K562 (cell line): ENCODE measurements around the gene OR4K14. TPM values are rescaled to one million over a fixed set of nuclear protein-coding genes. Genes with fewer than 3 reads are reported as not detected.

Source experiments
- ATAC-seq: fragments of 200-7000 bp; cut with Tn5 transposase; 3 replicates; pipeline ENCODE4 v1.9.1; 2020; ENCODE audit warnings: moderate library complexity
- BruUV-seq: library from RNA; stranded (reverse); fragments of 400-500 nt; replicated peaks from 2 replicates; lab custom pipeline; 2021; lab: Mats Ljungman, UMichigan
- CTCF ChIA-PET: fragments of 300-600 bp; formaldehyde crosslinking; extraction: SDS; loops from one replicate; lab custom pipeline; 2021; ENCODE audit warnings: low intra/inter-chr PET ratio; lab: Yijun Ruan, JAX
- POLR2A ChIA-PET: fragments of 300-600, 350-650 bp; sonication (Branson Sonifier 250); formaldehyde crosslinking; extraction: SDS; loops from one replicate; lab custom pipeline; 2021; ENCODE audit warnings: antibody characterized with exemption, inconsistent platforms; lab: Yijun Ruan, JAX
- DNase-seq, 4 experiments: peaks; one replicate each; pipeline versions ENCODE4 v3.0.0 to v3.0.0-alpha.2; 2011 to 2018; ENCODE audit warnings: low spot score in 3 of 4, mixed read lengths in 3 of 4; ENCODE audit errors: extremely low read depth in 1 of 4
- FAIRE-seq: peaks from 2 replicates; lab custom pipeline; 2011; peaks lifted over from hg19 to GRCh38; lab: Jason Lieb, UNC
- H2AFZ ChIP-seq: 2 replicates; pipeline ENCODE4 v1.6.0; 2011; ENCODE audit warnings: low read depth, low read length, control low read depth, inconsistent platforms
- H3K27ac ChIP-seq: fragments of 200-600 bp; 3 replicates; pipeline ENCODE4 v1.8.0; 2011; ENCODE audit warnings: low read depth, mild to moderate bottlenecking, control low read depth, inconsistent platforms, low read length, moderate library complexity, mixed read lengths; ENCODE audit errors: extremely low read depth
- H3K27me3 ChIP-seq, 2 experiments: fragments of 300-600 bp in 1 of 2; 2 replicates in 1 of 2; 3 replicates in 1 of 2; pipeline versions ENCODE4 v1.6.0 to v1.8.0; 2011; ENCODE audit warnings: inconsistent platforms in 2 of 2, low read length in 2 of 2, mild to moderate bottlenecking in 1 of 2, mixed read lengths in 1 of 2, moderate library complexity in 1 of 2; ENCODE audit not compliant: control insufficient read depth in 2 of 2, insufficient read depth in 2 of 2
- H3K36me3 ChIP-seq: fragments of 300-600 bp; 3 replicates; pipeline ENCODE4 v1.8.0; 2011; ENCODE audit warnings: mild to moderate bottlenecking, low read length, inconsistent platforms; ENCODE audit not compliant: control insufficient read depth, insufficient read depth
- H3K4me1 ChIP-seq, 2 experiments: fragments of 200-600 bp in 1 of 2; replicated peaks in 1 of 2; 2 replicates in 1 of 2; 3 replicates in 1 of 2; pipeline versions ENCODE4 v1.5.1 to v1.8.0; 2011; ENCODE audit warnings: inconsistent platforms in 2 of 2, low read length in 2 of 2, mild to moderate bottlenecking in 1 of 2, mixed read lengths in 1 of 2, moderate library complexity in 1 of 2; ENCODE audit not compliant: control insufficient read depth in 2 of 2, insufficient read depth in 2 of 2
- H3K4me2 ChIP-seq: 2 replicates; pipeline ENCODE4 v1.6.1; 2011; ENCODE audit warnings: low read length, control low read depth, inconsistent platforms, mixed read lengths; ENCODE audit not compliant: insufficient read depth
- H3K4me3 ChIP-seq: fragments of 200-600 bp; sonication (generic), shearing (Covaris generic); 2 replicates; pipeline ENCODE4 v1.5.1; 2016; ENCODE audit warnings: control low read depth, inconsistent platforms
- H3K79me2 ChIP-seq: fragments of 200-600 bp; 3 replicates; pipeline ENCODE4 v1.8.0; 2011; ENCODE audit warnings: low read length, inconsistent platforms; ENCODE audit not compliant: control insufficient read depth, insufficient read depth
- H3K9ac ChIP-seq, 2 experiments: 2 replicates each; pipeline versions ENCODE4 v1.6.0 to v1.6.1; 2011; ENCODE audit warnings: low read depth in 2 of 2, low read length in 2 of 2, control low read depth in 1 of 2, inconsistent platforms in 1 of 2, mild to moderate bottlenecking in 1 of 2, mixed read lengths in 1 of 2; ENCODE audit not compliant: insufficient read depth in 1 of 2
- H3K9me1 ChIP-seq: one replicate; pipeline ENCODE4 v1.6.0; 2011; ENCODE audit warnings: inconsistent platforms, mild to moderate bottlenecking, low read length, moderate library complexity; ENCODE audit not compliant: control insufficient read depth, insufficient read depth
- H3K9me3 ChIP-seq: replicated peaks from 2 replicates; pipeline ENCODE4 v1.5.1; 2011; ENCODE audit warnings: low read depth, low read length, inconsistent platforms; ENCODE audit not compliant: control insufficient read depth, insufficient read depth
- H4K20me1 ChIP-seq: replicated peaks from 2 replicates; pipeline ENCODE4 v1.6.1; 2011; ENCODE audit warnings: low read length, inconsistent platforms, mixed read lengths; ENCODE audit not compliant: control insufficient read depth, insufficient read depth
- BACH1 ChIP-seq: fragments of 200-800 bp; sonication (Bioruptor generic); IDR thresholded peaks from 2 replicates; pipeline ENCODE4 v1.6.1; 2016; ENCODE audit warnings: missing genetic modification characterization, missing compliant biosample characterization
- HNRNPK ChIP-seq: fragments of 200-400 bp; formaldehyde crosslinking; IDR thresholded peaks from one replicate; pipeline ENCODE4 v1.6.1; 2018; ENCODE audit warnings: mild to moderate bottlenecking, low read depth, low read length; ENCODE audit not compliant: poor library complexity, severe bottlenecking
- ZNF347 ChIP-seq: fragments of 450-650 bp; formaldehyde crosslinking; IDR thresholded peaks from 2 replicates; pipeline ENCODE4 v1.4.0; 2020; ENCODE audit warnings: low read depth, mild to moderate bottlenecking, moderate library complexity
- in situ Hi-C: fragments of 300-500 bp; cut with MboI; formaldehyde crosslinking; loops from 4 replicates; pipeline ENCODE4 v1.15.0; 2018; ENCODE audit warnings: inconsistent platforms, mixed read lengths
- intact Hi-C: fragments of 100-400 bp; cut with micrococcal nuclease; formaldehyde crosslinking; loops from 2 replicates; pipeline ENCODE4 v1.14.2; 2022
- polyA plus RNA-seq, 8 experiments: library from polyadenylated mRNA; depleted of rRNA in 4 of 8; stranded (reverse) in 5 of 8; unstranded in 3 of 8; fragments of >200 nt; fragmentation: Nextera tagmentation in 2 of 8; fragmentation: Illumina TruSeq in 1 of 8; extraction: Ambion mirVana in 2 of 8; extraction: Trizol in 1 of 8; gene quantifications; 2 replicates each; pipeline versions ENCODE4 v1.2.1 to v1.2.3, GENCODE V29; 2011 to 2014; ENCODE audit warnings: inconsistent platforms in 1 of 8, missing spikeins in 1 of 8
- total RNA-seq, 7 experiments: library from RNA; depleted of rRNA in 6 of 7; stranded (reverse); fragments of >200 nt in 6 of 7; fragmentation: Illumina TruSeq in 2 of 7; extraction: Trizol in 2 of 7; gene quantifications; 2 replicates each; pipeline versions ENCODE4 v1.2.1 to v1.2.3, GENCODE V29; 2011 to 2021; ENCODE audit warnings: low replicate concordance in 1 of 7
- TF ChIP-seq, protein P1 (sequence below), 2 experiments: IDR thresholded peaks in 1 of 2; conservative IDR thresholded peaks in 1 of 2; 2 replicates each; pipeline ENCODE4 v1.6.1; 2016; ENCODE audit warnings: low read depth in 2 of 2, mild to moderate bottlenecking in 1 of 2, missing compliant biosample characterization in 1 of 2, missing genetic modification characterization in 1 of 2, moderate library complexity in 1 of 2
- TF ChIP-seq, protein P2 (sequence below): fragments of 450-650 bp; IDR thresholded peaks from 2 replicates; pipeline ENCODE4 v1.6.1; 2016; ENCODE audit warnings: low read depth, mild to moderate bottlenecking, moderate library complexity

Gene OR4K14
- total and polyA plus RNA-seq, 9 of the 15 experiments (the other 6 are each of a cell fraction or from before 2014, with no cell fraction given) = not detected

DNA sequence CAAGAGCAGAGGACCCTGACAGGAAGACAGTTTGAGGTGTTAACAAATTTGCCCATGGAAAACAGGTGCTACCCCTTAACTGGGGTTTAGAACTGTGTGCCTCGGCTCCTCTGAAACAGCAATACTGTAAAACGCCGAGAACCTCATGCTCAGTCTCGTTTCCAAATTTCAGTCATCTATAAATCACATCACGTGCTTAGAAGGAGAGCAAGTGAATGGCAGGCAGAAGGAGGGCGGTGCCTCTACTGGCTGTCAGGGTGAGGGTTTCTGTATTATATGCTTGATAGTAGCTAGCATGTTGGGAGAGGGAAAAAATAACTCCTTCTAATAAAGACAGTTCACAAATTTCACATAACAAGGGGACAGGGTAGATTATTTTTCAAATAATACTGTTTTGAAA lies 12.0 kb upstream of the OR4K14 start (continued):
- TF ChIP-seq, protein P1, sequence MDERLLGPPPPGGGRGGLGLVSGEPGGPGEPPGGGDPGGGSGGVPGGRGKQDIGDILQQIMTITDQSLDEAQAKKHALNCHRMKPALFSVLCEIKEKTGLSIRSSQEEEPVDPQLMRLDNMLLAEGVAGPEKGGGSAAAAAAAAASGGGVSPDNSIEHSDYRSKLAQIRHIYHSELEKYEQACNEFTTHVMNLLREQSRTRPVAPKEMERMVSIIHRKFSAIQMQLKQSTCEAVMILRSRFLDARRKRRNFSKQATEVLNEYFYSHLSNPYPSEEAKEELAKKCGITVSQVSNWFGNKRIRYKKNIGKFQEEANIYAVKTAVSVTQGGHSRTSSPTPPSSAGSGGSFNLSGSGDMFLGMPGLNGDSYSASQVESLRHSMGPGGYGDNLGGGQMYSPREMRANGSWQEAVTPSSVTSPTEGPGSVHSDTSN (CRISPR knock-in tag; IDR thresholded peaks at IDR 0.05; ENCODE audit: low read depth) = no peak
- TF ChIP-seq, protein P1 (tag; conservative IDR thresholded peaks at IDR 0.05; ENCODE audit: low read depth) = peak; percentile 62

DNA sequence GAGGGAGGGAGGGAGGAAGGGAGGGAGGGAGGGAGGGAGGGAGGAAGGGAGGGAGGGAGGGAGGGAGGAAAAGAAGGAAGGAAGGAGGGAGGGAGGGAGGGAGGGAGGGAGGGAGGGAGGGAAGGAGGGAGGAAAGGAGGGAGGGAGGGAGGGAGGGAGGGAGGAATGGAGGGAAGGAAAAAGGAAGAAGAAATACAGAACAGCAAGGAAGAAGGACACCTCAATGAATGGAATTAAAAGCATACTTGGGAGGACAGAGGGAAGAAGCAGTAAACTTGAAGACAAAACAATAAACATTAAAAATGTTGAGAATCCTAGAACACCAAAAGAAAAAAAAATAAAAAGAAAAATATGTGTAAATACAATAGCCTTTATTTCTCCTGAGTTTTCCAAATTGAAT lies 11.0 kb downstream of the OR4K14 start:
- no peak overlapping the region for H3K4me3 ChIP-seq
- H3K9me1 ChIP-seq = no peaks in the 10 kb centered on the region
- H3K79me2 ChIP-seq = no peaks in the 10 kb centered on the region
- no peak overlapping the region for H3K27ac ChIP-seq
- no peaks in the 10 kb centered on the region for H3K9me3 ChIP-seq
- ChIA-PET POLR2A (no interaction called here), CTCF (no interaction called here)
- FAIRE-seq (no peak), DNase-seq (no peak), ATAC-seq (no peak)
- H3K4me2 ChIP-seq = no peak overlapping the region
- intact Hi-C loops = no loop called here
- no peaks in the 10 kb centered on the region for H4K20me1 ChIP-seq
- no peak overlapping the region for H3K9ac ChIP-seq
- TF ChIP-seq, protein P2, sequence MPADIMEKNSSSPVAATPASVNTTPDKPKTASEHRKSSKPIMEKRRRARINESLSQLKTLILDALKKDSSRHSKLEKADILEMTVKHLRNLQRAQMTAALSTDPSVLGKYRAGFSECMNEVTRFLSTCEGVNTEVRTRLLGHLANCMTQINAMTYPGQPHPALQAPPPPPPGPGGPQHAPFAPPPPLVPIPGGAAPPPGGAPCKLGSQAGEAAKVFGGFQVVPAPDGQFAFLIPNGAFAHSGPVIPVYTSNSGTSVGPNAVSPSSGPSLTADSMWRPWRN = no peak
- TF ChIP-seq ZNF347 (CRISPR knock-in tag) (no peak), BACH1 (tag) (no peak), HNRNPK (peak; percentile 28)
- H3K27me3 ChIP-seq = no peaks in the 10 kb centered on the region
- in situ Hi-C loops = no loop called here
- H2AFZ ChIP-seq = no peak overlapping the region
- BruUV-seq = no TSS peak
- no peaks in the 10 kb centered on the region for H3K36me3 ChIP-seq
- H3K4me1 ChIP-seq = no peaks in the 10 kb centered on the region
